A549 (cell line): Measurements from ENCODE around the gene ZNF670. TPM values are rescaled to one million over a fixed set of nuclear protein-coding genes. Genes with fewer than 3 reads are reported as not detected.

Experiments used
- ATAC-seq, 2 experiments: fragments of 200-7000 bp in 1 of 2; fragments of >200 bp in 1 of 2; cut with Nextera tagmentation in 1 of 2; cut with Tn5 transposase in 1 of 2; 3 replicates each; pipeline versions ENCODE4 v1.8.0 to v1.9.1; 2018 to 2020; ENCODE audit warnings: mild to moderate bottlenecking in 1 of 2, moderate library complexity in 1 of 2
- CTCF ChIA-PET: fragments of 300-600 bp; sonication (Branson Sonifier 250); formaldehyde crosslinking; extraction: SDS; loops from one replicate; lab custom pipeline; 2021; ENCODE audit warnings: antibody characterized with exemption, inconsistent platforms; lab: Yijun Ruan, JAX
- POLR2A ChIA-PET: fragments of 350-600 bp; formaldehyde crosslinking; extraction: SDS; loops from one replicate; lab custom pipeline; 2021; ENCODE audit warnings: antibody characterized with exemption, inconsistent platforms; lab: Yijun Ruan, JAX
- DNase-seq, 2 experiments: peaks; one replicate each; pipeline versions ENCODE4 v3.0.0 to v3.0.0-alpha.2; 2011 to 2016; ENCODE audit warnings: low read depth in 1 of 2, low spot score in 1 of 2
- FAIRE-seq: peaks from 2 replicates; lab custom pipeline; 2011; peaks lifted over from hg19 to GRCh38; lab: Jason Lieb, UNC
- H3K27ac ChIP-seq, 2 experiments: fragments of >200 bp; sonication (Bioruptor Twin); formaldehyde crosslinking; 3 replicates each; pipeline ENCODE4 v1.5.1; 2016 to 2017
- H3K4me1 ChIP-seq: fragments of >200 bp; sonication (Bioruptor Twin); formaldehyde crosslinking; 3 replicates; pipeline ENCODE4 v1.6.1; 2016
- H3K4me2 ChIP-seq: fragments of >200 bp; sonication (Bioruptor Twin); formaldehyde crosslinking; 3 replicates; pipeline ENCODE4 v1.6.1; 2016
- H3K4me3 ChIP-seq: fragments of >200 bp; sonication (Bioruptor Twin); formaldehyde crosslinking; 3 replicates; pipeline ENCODE4 v1.5.1; 2016
- H3K9me3 ChIP-seq: fragments of >200 bp; sonication (Bioruptor Twin); formaldehyde crosslinking; 3 replicates; pipeline ENCODE4 v1.6.1; 2016
- CBX2 ChIP-seq: fragments of 200-600 bp; sonication (generic); IDR thresholded peaks from 2 replicates; pipeline ENCODE4 v1.6.1; 2016; ENCODE audit warnings: low read depth, mild to moderate bottlenecking, borderline replicate concordance
- CEBPB ChIP-seq, 2 experiments: fragments of >200 bp in 1 of 2; sonication (Bioruptor Twin) in 1 of 2; formaldehyde crosslinking in 1 of 2; IDR thresholded peaks; 2 replicates each; pipeline ENCODE4 v1.6.1; 2012 to 2016
- CHD2 ChIP-seq: fragments of 150-350 bp; IDR thresholded peaks from 2 replicates; pipeline ENCODE4 v1.6.1; 2014; ENCODE audit warnings: low read length; ENCODE audit not compliant: partially characterized antibody
- CHD4 ChIP-seq: fragments of 200-600 bp; sonication (generic); IDR thresholded peaks from 2 replicates; pipeline ENCODE4 v1.6.1; 2016; ENCODE audit warnings: antibody characterized with exemption, mild to moderate bottlenecking, borderline replicate concordance
- CTCF ChIP-seq: fragments of >200 bp; sonication (Bioruptor Twin); formaldehyde crosslinking; IDR thresholded peaks from 3 replicates; pipeline ENCODE4 v1.5.1; 2016
- EHMT2 ChIP-seq: fragments of 200-600 bp; sonication (generic); IDR thresholded peaks from 2 replicates; pipeline ENCODE4 v1.6.1; 2016; ENCODE audit warnings: antibody characterized with exemption, low read depth, mild to moderate bottlenecking, moderate library complexity
- ELK1 ChIP-seq: fragments of 150-350 bp; IDR thresholded peaks from 2 replicates; pipeline ENCODE4 v1.6.1; 2014; ENCODE audit warnings: low read depth, mild to moderate bottlenecking, low read length
- FOSB ChIP-seq: fragments of 250-450 bp; sonication (Bioruptor Pico); IDR thresholded peaks from 2 replicates; pipeline ENCODE4 v1.5.0; 2020; ENCODE audit warnings: mild to moderate bottlenecking, moderate library complexity
- FOSL2 ChIP-seq, 2 experiments: fragments of 450-650 bp in 1 of 2; fragments of >200 bp in 1 of 2; sonication (Bioruptor Twin) in 1 of 2; formaldehyde crosslinking; IDR thresholded peaks; 2 replicates each; pipeline versions ENCODE4 v1.5.0 to v1.6.1; 2016 to 2020; ENCODE audit warnings: mild to moderate bottlenecking in 1 of 2, moderate library complexity in 1 of 2
- FOXS1 ChIP-seq: fragments of 250-450 bp; sonication (Bioruptor Pico); IDR thresholded peaks from 2 replicates; pipeline ENCODE4 v1.5.0; 2020; ENCODE audit warnings: mild to moderate bottlenecking, moderate library complexity
- GATA3 ChIP-seq: IDR thresholded peaks from 2 replicates; pipeline ENCODE4 v1.6.1; 2012; ENCODE audit warnings: borderline replicate concordance
- HDAC2 ChIP-seq: fragments of 200-600 bp; sonication (generic); IDR thresholded peaks from 2 replicates; pipeline ENCODE4 v1.6.1; 2016
- HEYL ChIP-seq: fragments of 250-450 bp; sonication (Bioruptor Pico); IDR thresholded peaks from 2 replicates; pipeline ENCODE4 v1.8.0; 2021; ENCODE audit warnings: mild to moderate bottlenecking, moderate library complexity
- JUN ChIP-seq, 2 experiments: fragments of >200 bp; sonication (Bioruptor Twin); formaldehyde crosslinking; IDR thresholded peaks; 2 replicates in 1 of 2; 3 replicates in 1 of 2; pipeline ENCODE4 v1.6.1; 2016 to 2017
- JUNB ChIP-seq: fragments of >200 bp; sonication (Bioruptor Twin); formaldehyde crosslinking; IDR thresholded peaks from 2 replicates; pipeline ENCODE4 v1.6.1; 2016
- MAFK ChIP-seq: fragments of 450-650 bp; IDR thresholded peaks from 2 replicates; pipeline ENCODE4 v1.6.1; 2014; ENCODE audit not compliant: partially characterized antibody
- MAX ChIP-seq: IDR thresholded peaks from 2 replicates; pipeline ENCODE4 v1.6.1; 2012
- MYC ChIP-seq: IDR thresholded peaks from 2 replicates; pipeline ENCODE4 v1.6.1; 2012; ENCODE audit warnings: mild to moderate bottlenecking, inconsistent platforms, low read length, improper control_type of control experiment, borderline replicate concordance
- POLR2AphosphoS2 ChIP-seq: conservative IDR thresholded peaks from 2 replicates; pipeline ENCODE4 v1.6.1; 2012; ENCODE audit warnings: low read length, improper control_type of control experiment, inconsistent platforms
- RARB ChIP-seq: fragments of 250-450 bp; sonication (Bioruptor Pico); IDR thresholded peaks from 2 replicates; pipeline ENCODE4 v1.8.0; 2021; ENCODE audit warnings: mild to moderate bottlenecking, moderate library complexity
- RCOR1 ChIP-seq: fragments of 150-350 bp; IDR thresholded peaks from 2 replicates; pipeline ENCODE4 v1.6.1; 2014; ENCODE audit warnings: antibody characterized with exemption, low read length, low read depth
- RFX5 ChIP-seq: fragments of 450-650 bp; IDR thresholded peaks from 2 replicates; pipeline ENCODE4 v1.7.1; 2014; ENCODE audit warnings: antibody characterized with exemption, mild to moderate bottlenecking, moderate library complexity
- SMC3 ChIP-seq: fragments of >200 bp; sonication (Bioruptor Twin); formaldehyde crosslinking; IDR thresholded peaks from 3 replicates; pipeline ENCODE4 v1.6.1; 2018; ENCODE audit warnings: inconsistent platforms
- SREBF2 ChIP-seq: fragments of 450-650 bp; IDR thresholded peaks from 2 replicates; pipeline ENCODE4 v1.6.1; 2014; ENCODE audit warnings: mild to moderate bottlenecking, moderate library complexity
- TFCP2L1 ChIP-seq: fragments of 250-450 bp; sonication (Bioruptor Pico); IDR thresholded peaks from 2 replicates; pipeline ENCODE4 v1.5.0; 2021; ENCODE audit warnings: mild to moderate bottlenecking
- ZC3H11A ChIP-seq: fragments of 450-650 bp; IDR thresholded peaks from 2 replicates; pipeline ENCODE4 v1.6.1; 2014; ENCODE audit warnings: antibody characterized with exemption, mild to moderate bottlenecking
- WGBS: methylation state at CpG from one replicate; pipeline ENCODE4 v1.1.6; 2017; ENCODE audit errors: missing lambda C conversion rate; 5-methylcytosine and 5-hydroxymethylcytosine counted together
- polyA plus RNA-seq, 4 experiments: library from polyadenylated mRNA; depleted of rRNA in 3 of 4; stranded (reverse); fragments of >200 nt; fragmentation: RNase III in 1 of 4; extraction: RNeasy Plus Mini Kit Qiagen cat#74134 plus additional on column Dnase treatment in 1 of 4; gene quantifications; 2 replicates in 3 of 4; 3 replicates in 1 of 4; pipeline ENCODE4 v1.2.3, GENCODE V29; 2011 to 2017
- TF ChIP-seq, protein P1 (sequence below): fragments of 200-600 bp; sonication (generic); IDR thresholded peaks from 2 replicates; pipeline ENCODE4 v1.6.1; 2016; ENCODE audit warnings: antibody characterized with exemption, mild to moderate bottlenecking, moderate library complexity

The ZNF670 gene
- polyA plus RNA-seq, 2 of the 4 experiments (the other 2 are of a cell fraction), result 2.9 to 4.3 TPM

GRCh38 chr1:247103859-247104591 lies 25.4 kb upstream of the ZNF670 start, which contains the start of gene ZNF669 (continued):
- TF ChIP-seq, protein P1, sequence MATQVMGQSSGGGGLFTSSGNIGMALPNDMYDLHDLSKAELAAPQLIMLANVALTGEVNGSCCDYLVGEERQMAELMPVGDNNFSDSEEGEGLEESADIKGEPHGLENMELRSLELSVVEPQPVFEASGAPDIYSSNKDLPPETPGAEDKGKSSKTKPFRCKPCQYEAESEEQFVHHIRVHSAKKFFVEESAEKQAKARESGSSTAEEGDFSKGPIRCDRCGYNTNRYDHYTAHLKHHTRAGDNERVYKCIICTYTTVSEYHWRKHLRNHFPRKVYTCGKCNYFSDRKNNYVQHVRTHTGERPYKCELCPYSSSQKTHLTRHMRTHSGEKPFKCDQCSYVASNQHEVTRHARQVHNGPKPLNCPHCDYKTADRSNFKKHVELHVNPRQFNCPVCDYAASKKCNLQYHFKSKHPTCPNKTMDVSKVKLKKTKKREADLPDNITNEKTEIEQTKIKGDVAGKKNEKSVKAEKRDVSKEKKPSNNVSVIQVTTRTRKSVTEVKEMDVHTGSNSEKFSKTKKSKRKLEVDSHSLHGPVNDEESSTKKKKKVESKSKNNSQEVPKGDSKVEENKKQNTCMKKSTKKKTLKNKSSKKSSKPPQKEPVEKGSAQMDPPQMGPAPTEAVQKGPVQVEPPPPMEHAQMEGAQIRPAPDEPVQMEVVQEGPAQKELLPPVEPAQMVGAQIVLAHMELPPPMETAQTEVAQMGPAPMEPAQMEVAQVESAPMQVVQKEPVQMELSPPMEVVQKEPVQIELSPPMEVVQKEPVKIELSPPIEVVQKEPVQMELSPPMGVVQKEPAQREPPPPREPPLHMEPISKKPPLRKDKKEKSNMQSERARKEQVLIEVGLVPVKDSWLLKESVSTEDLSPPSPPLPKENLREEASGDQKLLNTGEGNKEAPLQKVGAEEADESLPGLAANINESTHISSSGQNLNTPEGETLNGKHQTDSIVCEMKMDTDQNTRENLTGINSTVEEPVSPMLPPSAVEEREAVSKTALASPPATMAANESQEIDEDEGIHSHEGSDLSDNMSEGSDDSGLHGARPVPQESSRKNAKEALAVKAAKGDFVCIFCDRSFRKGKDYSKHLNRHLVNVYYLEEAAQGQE, result no peak
- TF ChIP-seq GATA3 (peak; percentile 64), CBX2 (no peak), RARB (CRISPR knock-in tag) (no peak), MAFK (no peak), MYC (no peak), JUN (IDR thresholded peaks at IDR 0.05) (peak in 1 of 2 experiments; percentile 65; a peak in 2 of 5 replicates), CHD2 (no peak), FOXS1 (CRISPR knock-in tag) (no peak), MAX (peak; percentile 47), RFX5 (no peak), ZC3H11A (no peak), EHMT2 (no peak), CTCF (no peak), HEYL (CRISPR knock-in tag) (no peak), JUNB (no peak), FOSB (CRISPR knock-in tag) (no peak), ELK1 (no peak), TFCP2L1 (CRISPR knock-in tag) (no peak), HDAC2 (no peak), SREBF2 (no peak), POLR2AphosphoS2 (no peak)
- TF ChIP-seq, all 56 proteins: peak for 10

DNA sequence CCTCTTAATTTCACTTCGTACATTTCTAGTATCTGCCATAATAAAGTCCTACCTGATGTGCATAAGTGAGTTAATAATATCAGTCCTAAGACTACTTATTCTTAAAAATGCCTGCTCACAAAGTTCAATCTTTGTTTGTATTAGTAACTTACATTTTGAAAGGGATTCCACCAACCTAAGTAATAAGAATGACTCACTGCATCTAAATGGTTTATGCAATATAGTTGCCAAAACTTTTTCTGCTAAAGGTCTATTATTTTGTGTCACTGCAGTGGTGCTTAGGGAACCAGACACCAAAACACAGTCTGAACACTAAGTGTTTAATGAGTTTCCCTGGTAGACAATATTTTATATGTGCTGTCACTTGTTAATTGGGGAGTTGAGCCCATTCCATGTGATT lies 23.8 kb upstream of the ZNF670 start:
- H3K9me3 ChIP-seq, result peaks cover 86% of the 10 kb centered on the region
- TF ChIP-seq FOSL2 (IDR thresholded peaks at IDR 0.05), result no peak
- no peak for TF ChIP-seq FOSL2 (CRISPR knock-in tag; IDR thresholded peaks at IDR 0.05)
- TF ChIP-seq CEBPB (IDR thresholded peaks at IDR 0.05), result no peak
- no peak for TF ChIP-seq FOXS1 (CRISPR knock-in tag)
- no peak for TF ChIP-seq CHD4
- TF ChIP-seq SMC3, result no peak
- TF ChIP-seq MAFK, result no peak
- TF ChIP-seq TFCP2L1 (CRISPR knock-in tag), result no peak
- TF ChIP-seq RARB (CRISPR knock-in tag), result no peak
- TF ChIP-seq HEYL (CRISPR knock-in tag), result no peak
- TF ChIP-seq RCOR1, result no peak
- no peak for TF ChIP-seq RFX5
- TF ChIP-seq HDAC2, result no peak
- no peak for TF ChIP-seq FOSB (CRISPR knock-in tag)
- no peak overlapping the region for H3K4me3 ChIP-seq
- ChIA-PET POLR2A (no interaction called here), CTCF (no interaction called here)
- DNase-seq, result no peak
- no peaks in the 10 kb centered on the region for H3K4me1 ChIP-seq
- ATAC-seq, result no peak
- no peak overlapping the region for H3K4me2 ChIP-seq
- FAIRE-seq, result no peak
- WGBS, result 100% methylated on average over 1 of the region's 1 CpG
- H3K27ac ChIP-seq, result no peak overlapping the region
